Erythroblast (primary cell): ENCODE measurements around the gene SAP30BP.

Experiments used
- GATA1 ChIP-seq: IDR thresholded peaks from 2 replicates; pipeline ENCODE4 v1.6.1; 2011; ENCODE audit warnings: low read depth, mild to moderate bottlenecking, control low read depth, low read length, moderate library complexity
- POLR2A ChIP-seq: IDR thresholded peaks from 2 replicates; pipeline ENCODE4 v1.6.1; 2011; ENCODE audit warnings: mild to moderate bottlenecking, low read length

DNA sequence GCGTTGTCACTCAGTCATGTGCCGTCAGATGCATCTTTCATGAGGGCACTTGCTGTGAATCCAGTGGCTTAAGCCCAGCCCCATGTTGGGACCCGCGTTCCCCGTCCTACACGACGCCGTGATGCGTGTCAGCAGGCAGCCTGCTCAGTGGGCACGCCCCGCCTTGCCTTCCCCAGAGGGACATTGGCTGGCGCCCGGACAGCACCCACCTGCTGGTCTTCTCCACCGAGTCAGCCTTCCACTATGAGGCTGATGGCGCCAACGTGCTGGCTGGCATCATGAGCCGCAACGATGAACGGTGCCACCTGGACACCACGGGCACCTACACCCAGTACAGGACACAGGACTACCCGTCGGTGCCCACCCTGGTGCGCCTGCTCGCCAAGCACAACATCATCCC, 62.9 kb downstream of the SAP30BP start:
- no peak for TF ChIP-seq POLR2A
- no peak for TF ChIP-seq GATA1
